Central memory CD4-positive, alpha-beta T cell (primary cell): ENCODE measurements around the gene NAP1L4.

Experiments used
- DNase-seq: peaks from one replicate; pipeline ENCODE4 v3.0.0; 2022

Gene NAP1L4

GRCh38 chr11:3010521-3011275 is 18.6 kb upstream of the NAP1L4 start:
- DNase-seq: no peak

- no peak for DNase-seq
These were observed 17.9 kb upstream of the NAP1L4 start for GRCh38 chr11:3010004-3010403.

- no peak for DNase-seq
These were observed 17.4 kb upstream of the NAP1L4 start for GRCh38 chr11:3009481-3009880.

GRCh38 chr11:3008746-3009336 is 16.7 kb upstream of the NAP1L4 start:
- no peak for DNase-seq

GRCh38 chr11:3007404-3008010 is 15.4 kb upstream of the NAP1L4 start:
- no peak for DNase-seq

GRCh38 chr11:3006505-3007260 is 14.6 kb upstream of the NAP1L4 start:
- DNase-seq: no peak

- no peak for DNase-seq
These were observed 12.4 kb upstream of the NAP1L4 start for GRCh38 chr11:3004481-3004880.

- DNase-seq: no peak
These were observed 11.5 kb upstream of the NAP1L4 start for GRCh38 chr11:3003396-3004231.

GRCh38 chr11:3002871-3003270 is 10.7 kb upstream of the NAP1L4 start:
- no peak for DNase-seq

GRCh38 chr11:3002351-3002861 is 10.3 kb upstream of the NAP1L4 start:
- DNase-seq: no peak

- no peak for DNase-seq
These were observed 9.4 kb upstream of the NAP1L4 start for GRCh38 chr11:3001496-3001895.

GRCh38 chr11:3000032-3000961 is 8.2 kb upstream of the NAP1L4 start:
- no peak for DNase-seq

- DNase-seq: no peak
These were observed 7.4 kb upstream of the NAP1L4 start for GRCh38 chr11:2999464-2999998.

- no peak for DNase-seq
These were observed 6.1 kb upstream of the NAP1L4 start for GRCh38 chr11:2998073-2998850.

GRCh38 chr11:2997406-2997805 is 5.3 kb upstream of the NAP1L4 start:
- no peak for DNase-seq

- DNase-seq: no peak
These were observed 4.8 kb upstream of the NAP1L4 start for GRCh38 chr11:2996976-2997375.

- no peak for DNase-seq
These were observed 3.9 kb upstream of the NAP1L4 start for GRCh38 chr11:2995893-2996554.

GRCh38 chr11:2995031-2995561 is 3.0 kb upstream of the NAP1L4 start:
- DNase-seq: no peak

GRCh38 chr11:2994336-2994730 is 2.2 kb upstream of the NAP1L4 start:
- DNase-seq: no peak
